RWPE1 (cell line): ENCODE data around the gene PDK2.

Experiments
- CTCF ChIA-PET: fragments of 350-600 bp; sonication (Branson Sonifier 250); formaldehyde crosslinking; extraction: SDS; loops from one replicate; lab custom pipeline; 2021; lab: Yijun Ruan, JAX
- POLR2A ChIA-PET: fragments of 400-600 bp; formaldehyde crosslinking; extraction: SDS; loops from one replicate; lab custom pipeline; 2020; ENCODE audit warnings: antibody characterized with exemption; ENCODE audit not compliant: low non-redundant PET; lab: Yijun Ruan, JAX
- DNase-seq: peaks from one replicate; pipeline ENCODE4 v3.0.0; 2012; ENCODE audit warnings: low spot score
- H3K27ac ChIP-seq: fragments of 450-650 bp; 2 replicates; pipeline ENCODE4 v1.5.1; 2017
- CTCF ChIP-seq: fragments of 450-650 bp; conservative IDR thresholded peaks from 2 replicates; pipeline ENCODE4 v1.5.1; 2017; ENCODE audit warnings: low read depth, mild to moderate bottlenecking

The PDK2 gene

GRCh38 chr17:50048146-50048720 is 46.9 kb upstream of the PDK2 start:
- CTCF ChIA-PET: interaction anchor here (0.6 to 1.2 kb wide), 3 partner anchors 11 to 149 kb away, joined by 3 to 5 read pairs (median 3); no protein-coding TSS in a partner anchor
- peak overlapping the region; percentile 100 for H3K27ac ChIP-seq
- no peak for TF ChIP-seq CTCF
- POLR2A ChIA-PET: interaction anchor here (0.8 to 1.4 kb wide), 2 partner anchors 11 to 20 kb away, joined by 4 to 7 read pairs; no protein-coding TSS in a partner anchor
- no peak for DNase-seq

- CTCF ChIA-PET: interaction anchor here (0.6 kb wide), 1 partner anchor 150 kb away, joined by 3 read pairs; no protein-coding TSS in a partner anchor
- H3K27ac ChIP-seq: peak overlapping the region; percentile 100
- DNase-seq: no peak
- TF ChIP-seq CTCF: no peak
- POLR2A ChIA-PET: no interaction called here
These were observed 46.2 kb upstream of the PDK2 start for GRCh38 chr17:50048988-50049387.

- H3K27ac ChIP-seq: peak overlapping the region; percentile 100
- no peak for DNase-seq
- no peak for TF ChIP-seq CTCF
- CTCF ChIA-PET: no interaction called here
- POLR2A ChIA-PET: no interaction called here
These were observed 45.5 kb upstream of the PDK2 start for GRCh38 chr17:50049636-50050035.

- no peak for TF ChIP-seq CTCF
- peak overlapping the region; percentile 100 for H3K27ac ChIP-seq
- ChIA-PET POLR2A (no interaction called here), CTCF (interaction anchor here (0.7 kb wide), 1 partner anchor 419 kb away, joined by 4 read pairs; no protein-coding TSS in a partner anchor)
- DNase-seq: no peak
These were observed 44.6 kb upstream of the PDK2 start for GRCh38 chr17:50050431-50051032.

GRCh38 chr17:50051082-50051576 is 44.0 kb upstream of the PDK2 start:
- DNase-seq: peak; percentile 93
- ChIA-PET POLR2A (no interaction called here), CTCF (no interaction called here)
- no peak for TF ChIP-seq CTCF
- H3K27ac ChIP-seq: peak overlapping the region; percentile 100

- H3K27ac ChIP-seq: peak overlapping the region; percentile 100
- POLR2A ChIA-PET: no interaction called here
These were observed 43.5 kb upstream of the PDK2 start for GRCh38 chr17:50051606-50052005.

More at GRCh38 chr17:50051606-50052005, 43.5 kb upstream of the PDK2 start:
- no peak for TF ChIP-seq CTCF
- no peak for DNase-seq
- CTCF ChIA-PET: no interaction called here
